ENCODE data around the gene ADAMTSL2.

Gene ADAMTSL2

DNA sequence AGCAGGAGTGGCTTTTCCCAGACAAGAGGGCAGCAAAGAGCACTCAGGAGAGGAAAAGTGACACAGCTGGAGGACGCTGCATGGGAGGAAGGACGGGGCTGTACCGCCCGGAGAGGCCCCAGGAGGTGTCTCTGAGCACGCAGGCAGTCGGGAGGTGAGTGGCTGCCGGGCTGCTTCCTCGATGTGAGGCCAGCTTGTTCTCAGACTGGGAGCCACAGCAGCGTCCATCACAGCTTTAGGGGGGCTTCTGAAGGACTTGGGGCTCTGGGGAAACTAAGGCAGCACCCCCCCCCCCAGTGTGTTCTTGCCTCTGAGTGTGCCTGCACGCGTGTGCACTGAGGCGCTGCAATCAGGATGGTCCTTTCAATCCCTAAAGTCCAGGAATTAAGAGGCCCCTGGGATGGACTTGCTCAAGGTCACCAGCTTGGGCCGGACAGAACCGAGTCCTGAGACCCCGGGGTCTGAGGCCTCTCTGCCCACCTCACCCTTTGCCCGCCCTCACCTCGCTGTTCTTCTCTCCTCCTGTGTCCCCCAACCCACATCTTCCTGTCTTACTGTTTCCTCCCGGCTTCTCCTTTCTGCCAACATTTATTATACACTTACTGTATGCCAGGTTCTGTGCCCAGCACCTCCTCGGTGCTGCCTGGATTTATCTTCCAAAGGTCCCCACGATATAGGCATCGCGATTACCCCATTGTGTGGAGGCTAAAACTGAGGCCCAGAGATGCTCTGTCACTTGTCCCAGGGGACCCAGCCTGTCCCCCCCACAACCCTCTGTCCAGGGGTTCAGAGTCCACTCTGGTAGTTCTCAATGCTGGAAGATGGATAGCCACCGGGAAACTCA, 41.7 kb downstream of the ADAMTSL2 start:
- DNase-seq (ENCODE audit: low read depth) = no peak
- H3K4me3 ChIP-seq (ENCODE audit: control insufficient read depth, low read depth, low read length) = no peak overlapping the region
- TF ChIP-seq, protein P1, sequence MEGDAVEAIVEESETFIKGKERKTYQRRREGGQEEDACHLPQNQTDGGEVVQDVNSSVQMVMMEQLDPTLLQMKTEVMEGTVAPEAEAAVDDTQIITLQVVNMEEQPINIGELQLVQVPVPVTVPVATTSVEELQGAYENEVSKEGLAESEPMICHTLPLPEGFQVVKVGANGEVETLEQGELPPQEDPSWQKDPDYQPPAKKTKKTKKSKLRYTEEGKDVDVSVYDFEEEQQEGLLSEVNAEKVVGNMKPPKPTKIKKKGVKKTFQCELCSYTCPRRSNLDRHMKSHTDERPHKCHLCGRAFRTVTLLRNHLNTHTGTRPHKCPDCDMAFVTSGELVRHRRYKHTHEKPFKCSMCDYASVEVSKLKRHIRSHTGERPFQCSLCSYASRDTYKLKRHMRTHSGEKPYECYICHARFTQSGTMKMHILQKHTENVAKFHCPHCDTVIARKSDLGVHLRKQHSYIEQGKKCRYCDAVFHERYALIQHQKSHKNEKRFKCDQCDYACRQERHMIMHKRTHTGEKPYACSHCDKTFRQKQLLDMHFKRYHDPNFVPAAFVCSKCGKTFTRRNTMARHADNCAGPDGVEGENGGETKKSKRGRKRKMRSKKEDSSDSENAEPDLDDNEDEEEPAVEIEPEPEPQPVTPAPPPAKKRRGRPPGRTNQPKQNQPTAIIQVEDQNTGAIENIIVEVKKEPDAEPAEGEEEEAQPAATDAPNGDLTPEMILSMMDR (IDR thresholded peaks at IDR 0.05; ENCODE audit: control insufficient read depth, insufficient read depth, low read depth, low read length, missing control alignments) = no peak

DNA sequence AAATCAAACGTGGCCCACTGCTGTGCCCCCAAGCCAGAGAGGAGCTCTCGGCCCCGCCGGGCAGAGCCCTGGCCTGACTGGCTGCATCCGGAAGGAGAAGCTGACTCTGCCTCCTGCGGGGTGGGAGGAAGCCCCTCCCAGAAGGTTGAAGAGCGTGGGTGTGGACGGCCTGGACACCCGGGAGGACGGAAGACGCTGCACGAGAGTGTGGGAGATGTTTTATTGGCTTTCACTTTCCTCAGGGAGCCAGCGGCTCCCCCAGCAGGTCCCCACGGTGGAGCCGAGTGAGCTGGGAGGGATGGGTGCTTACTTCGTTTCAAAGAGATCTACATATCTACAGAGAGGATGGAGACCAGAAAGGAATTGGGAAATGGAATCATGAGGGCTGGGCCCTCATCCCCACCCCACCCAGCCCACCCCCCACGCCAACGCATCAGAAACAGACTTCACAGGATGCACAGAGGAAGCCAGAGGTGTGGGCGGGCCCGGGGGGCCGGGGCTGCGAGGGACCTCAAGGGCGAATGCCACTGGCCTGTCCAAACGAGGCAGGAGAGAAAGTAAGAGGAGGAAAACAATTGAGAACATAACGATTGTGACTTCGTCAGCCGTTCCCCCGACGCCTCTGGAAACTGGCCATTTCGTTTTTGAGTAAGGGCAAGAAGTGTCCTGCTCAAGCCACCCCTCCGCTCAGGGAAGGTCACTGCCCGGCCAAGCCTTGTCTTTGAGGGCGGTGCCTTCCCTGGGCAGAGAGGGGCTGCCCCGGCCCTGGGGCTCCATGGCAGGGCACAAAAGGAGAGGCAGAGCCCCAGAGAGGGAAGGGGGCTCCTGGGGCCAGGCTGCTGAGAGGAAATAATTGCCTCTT, 42.6 kb downstream of the ADAMTSL2 start:
- TF ChIP-seq, protein P1 (IDR thresholded peaks at IDR 0.05; ENCODE audit: control insufficient read depth, insufficient read depth, low read depth, low read length, missing control alignments) = no peak
- DNase-seq (ENCODE audit: low read depth) = no peak
- no peak overlapping the region for H3K4me3 ChIP-seq (ENCODE audit: control insufficient read depth, low read depth, low read length)

DNA sequence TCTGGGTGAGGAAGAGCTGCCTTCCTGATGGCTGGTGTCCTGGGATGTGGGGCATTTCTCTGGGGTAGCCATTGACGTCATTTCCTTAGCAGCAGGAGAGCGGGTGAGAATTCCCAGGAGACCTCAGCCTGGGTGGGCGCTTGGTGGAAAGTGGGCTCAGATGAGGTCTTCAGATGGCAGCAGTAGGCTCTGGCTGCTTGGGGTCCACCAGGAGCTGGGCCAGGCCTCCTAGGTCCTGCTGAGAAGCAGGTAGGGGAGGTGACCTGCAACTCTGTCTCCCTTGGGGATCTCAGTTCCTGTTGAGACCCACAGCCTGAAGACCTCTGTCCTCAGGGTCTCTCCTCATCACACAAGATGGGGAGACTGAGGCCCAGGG, 43.2 kb downstream of the ADAMTSL2 start:
- H3K4me3 ChIP-seq (ENCODE audit: control insufficient read depth, low read depth, low read length) = no peak overlapping the region
- no peak for DNase-seq (ENCODE audit: low read depth)
- TF ChIP-seq, protein P1 (IDR thresholded peaks at IDR 0.05; ENCODE audit: control insufficient read depth, insufficient read depth, low read depth, low read length, missing control alignments) = no peak

DNA sequence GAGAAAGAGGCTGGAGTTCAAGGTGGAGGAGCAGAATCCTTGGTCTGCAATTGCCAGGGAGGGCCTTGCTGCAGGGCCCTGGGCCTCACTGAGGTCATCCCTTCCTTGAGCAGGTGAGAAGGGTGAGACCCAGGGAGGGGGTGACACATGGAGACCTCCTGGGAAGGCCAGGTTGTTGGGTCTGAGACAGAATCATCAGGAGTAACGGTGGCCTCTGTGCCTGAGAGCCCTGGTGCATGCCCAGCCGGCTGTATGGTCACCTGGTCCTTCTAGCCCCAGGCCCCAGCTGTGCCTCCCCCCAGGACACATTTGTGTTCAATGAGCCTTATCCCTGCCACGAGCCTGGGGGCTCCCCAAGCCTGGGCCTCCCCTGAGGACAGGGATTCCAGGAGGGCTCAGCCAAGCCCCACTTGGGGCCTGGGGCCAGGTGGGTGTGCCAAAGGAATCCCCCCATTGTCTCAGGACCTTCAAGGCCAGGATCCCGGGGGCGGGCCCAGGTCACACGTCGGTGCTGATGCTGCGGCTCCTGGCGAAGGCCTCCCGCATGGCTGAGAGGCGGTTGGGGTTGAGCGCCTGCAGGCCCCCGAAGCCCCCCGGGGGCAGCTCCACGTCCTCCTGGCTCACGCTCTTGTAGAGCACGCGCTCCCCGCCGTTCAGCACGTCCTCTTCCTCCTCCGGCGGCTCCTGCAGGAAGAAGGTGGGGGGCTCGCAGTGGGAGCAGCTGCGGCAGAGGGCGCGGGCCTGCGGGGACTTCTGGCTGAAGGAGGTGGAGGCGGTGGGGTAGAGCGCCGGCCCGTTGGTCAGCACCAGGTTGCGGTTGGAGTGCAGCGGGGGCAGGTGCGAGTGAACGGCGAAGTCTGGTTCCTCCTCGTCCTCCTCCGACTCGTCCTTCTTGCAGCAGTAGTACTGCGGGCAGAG, 44.3 kb downstream of the ADAMTSL2 start:
- H3K4me3 ChIP-seq (ENCODE audit: control insufficient read depth, low read depth, low read length) = no peak overlapping the region
- DNase-seq (ENCODE audit: low read depth) = no peak
- TF ChIP-seq, protein P1 (IDR thresholded peaks at IDR 0.05; ENCODE audit: control insufficient read depth, insufficient read depth, low read depth, low read length, missing control alignments) = no peak

DNA sequence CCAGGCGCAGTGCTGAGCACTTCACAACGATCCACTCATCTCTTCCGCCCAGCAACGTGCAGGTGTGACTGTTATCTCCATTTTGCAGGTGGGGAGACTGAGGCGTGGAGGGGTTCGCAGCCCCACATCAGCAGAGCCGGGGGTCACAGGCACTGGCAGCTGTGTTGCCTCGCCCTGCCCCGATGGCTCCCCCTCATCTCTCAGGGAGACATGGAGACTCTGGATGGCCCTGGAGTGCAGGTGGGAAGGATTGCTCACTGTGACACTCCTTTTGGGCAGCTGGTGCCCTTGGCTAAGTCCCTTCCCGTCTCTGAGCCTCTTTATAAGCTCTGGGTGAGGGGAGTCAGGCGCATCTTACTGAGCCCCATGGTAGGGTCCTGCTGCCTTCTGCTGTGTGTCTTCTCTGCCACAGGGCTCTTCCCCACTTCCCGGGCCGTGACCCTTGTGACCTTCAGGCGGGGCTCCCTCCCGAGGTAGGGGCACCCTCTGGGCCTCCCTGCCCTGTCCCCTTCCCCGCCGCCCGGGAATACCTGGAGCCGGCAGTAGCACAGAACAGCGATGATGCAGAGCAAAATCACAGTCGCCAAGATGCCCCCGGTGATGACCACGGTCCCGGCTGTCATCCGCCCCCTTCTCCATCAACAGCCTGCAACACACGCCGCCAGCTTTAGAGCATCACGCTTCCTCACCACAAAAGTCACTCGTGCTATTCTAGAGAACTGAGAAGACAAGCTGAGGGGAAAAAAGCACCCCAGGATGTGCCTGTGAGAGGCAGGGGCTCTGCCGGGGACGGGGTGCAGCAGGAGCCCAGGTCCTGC, 45.3 kb downstream of the ADAMTSL2 start:
- no peak overlapping the region for H3K4me3 ChIP-seq (ENCODE audit: control insufficient read depth, low read depth, low read length)
- no peak for DNase-seq (ENCODE audit: low read depth)
- TF ChIP-seq, protein P1 (IDR thresholded peaks at IDR 0.05; ENCODE audit: control insufficient read depth, insufficient read depth, low read depth, low read length, missing control alignments) = no peak

Measured in AG09309 (cell line).